AG04450 (cell line): ENCODE data around the gene PARD3. TPM values are rescaled to one million over a fixed set of nuclear protein-coding genes. Genes with fewer than 3 reads are reported as not detected.

Experiments
- CTCF ChIA-PET: fragments of 300-600, 350-600 bp; formaldehyde crosslinking; extraction: SDS; loops from one replicate; lab custom pipeline; 2022; ENCODE audit warnings: antibody characterized with exemption, inconsistent platforms; lab: Charles Lee
- POLR2A ChIA-PET: fragments of 350-600 bp; formaldehyde crosslinking; extraction: SDS; loops from one replicate; lab custom pipeline; 2021; ENCODE audit warnings: antibody characterized with exemption, inconsistent platforms; lab: Yijun Ruan, JAX
- DNase-seq: peaks from one replicate; pipeline ENCODE4 v3.0.0-alpha.2; 2011; ENCODE audit warnings: low read depth, low spot score
- H3K27ac ChIP-seq: one replicate; pipeline ENCODE4 v1.5.1; 2012; ENCODE audit warnings: low read depth, low read length, control low read depth
- H3K27me3 ChIP-seq: one replicate; pipeline ENCODE4 v1.6.0; 2012; ENCODE audit warnings: low read length; ENCODE audit not compliant: control insufficient read depth, insufficient read depth
- H3K4me3 ChIP-seq: 2 replicates; pipeline ENCODE4 v1.5.1; 2011; ENCODE audit warnings: mild to moderate bottlenecking, low read depth, low read length, control low read depth
- H3K9me3 ChIP-seq: 2 replicates; pipeline ENCODE4 v1.5.1; 2012; ENCODE audit warnings: low read length; ENCODE audit not compliant: control insufficient read depth, insufficient read depth
- polyA plus RNA-seq: library from polyadenylated mRNA; depleted of rRNA; stranded (reverse); fragments of >200 nt; gene quantifications from 2 replicates; pipeline ENCODE4 v1.2.3, GENCODE V29; 2011
- TF ChIP-seq, protein P1 (sequence below): IDR thresholded peaks from 2 replicates; pipeline ENCODE4 v1.5.1; 2011; ENCODE audit warnings: low read depth, low read length, control low read depth, inconsistent platforms

PARD3 gene
- polyA plus RNA-seq, 1 experiment: 43.1 TPM

DNA sequence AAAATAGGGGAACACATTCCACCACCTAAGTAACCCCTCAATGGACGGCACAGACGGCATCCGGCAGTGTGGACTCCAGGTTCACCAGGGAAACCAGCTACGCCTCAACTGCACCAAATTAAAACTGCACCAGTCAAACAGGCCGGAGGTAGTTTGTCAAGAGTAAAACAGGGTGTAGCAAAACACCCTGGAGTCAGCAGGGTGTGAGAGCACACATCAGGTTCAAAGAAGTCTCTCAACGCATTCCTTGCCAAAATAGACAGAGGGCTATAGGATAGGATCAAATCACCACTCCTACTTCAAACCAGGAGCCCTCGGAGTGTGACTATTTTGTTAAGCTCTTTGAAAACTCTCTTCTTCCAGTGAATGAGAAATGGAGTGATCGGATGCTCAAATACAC, 135.9 kb downstream of the PARD3 start:
- TF ChIP-seq, protein P1, sequence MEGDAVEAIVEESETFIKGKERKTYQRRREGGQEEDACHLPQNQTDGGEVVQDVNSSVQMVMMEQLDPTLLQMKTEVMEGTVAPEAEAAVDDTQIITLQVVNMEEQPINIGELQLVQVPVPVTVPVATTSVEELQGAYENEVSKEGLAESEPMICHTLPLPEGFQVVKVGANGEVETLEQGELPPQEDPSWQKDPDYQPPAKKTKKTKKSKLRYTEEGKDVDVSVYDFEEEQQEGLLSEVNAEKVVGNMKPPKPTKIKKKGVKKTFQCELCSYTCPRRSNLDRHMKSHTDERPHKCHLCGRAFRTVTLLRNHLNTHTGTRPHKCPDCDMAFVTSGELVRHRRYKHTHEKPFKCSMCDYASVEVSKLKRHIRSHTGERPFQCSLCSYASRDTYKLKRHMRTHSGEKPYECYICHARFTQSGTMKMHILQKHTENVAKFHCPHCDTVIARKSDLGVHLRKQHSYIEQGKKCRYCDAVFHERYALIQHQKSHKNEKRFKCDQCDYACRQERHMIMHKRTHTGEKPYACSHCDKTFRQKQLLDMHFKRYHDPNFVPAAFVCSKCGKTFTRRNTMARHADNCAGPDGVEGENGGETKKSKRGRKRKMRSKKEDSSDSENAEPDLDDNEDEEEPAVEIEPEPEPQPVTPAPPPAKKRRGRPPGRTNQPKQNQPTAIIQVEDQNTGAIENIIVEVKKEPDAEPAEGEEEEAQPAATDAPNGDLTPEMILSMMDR: no peak
- no peak overlapping the region for H3K27ac ChIP-seq
- no peak overlapping the region for H3K4me3 ChIP-seq
- no peaks in the 10 kb centered on the region for H3K27me3 ChIP-seq
- CTCF ChIA-PET: no interaction called here
- POLR2A ChIA-PET: no interaction called here
- no peaks in the 10 kb centered on the region for H3K9me3 ChIP-seq
- DNase-seq: no peak

DNA sequence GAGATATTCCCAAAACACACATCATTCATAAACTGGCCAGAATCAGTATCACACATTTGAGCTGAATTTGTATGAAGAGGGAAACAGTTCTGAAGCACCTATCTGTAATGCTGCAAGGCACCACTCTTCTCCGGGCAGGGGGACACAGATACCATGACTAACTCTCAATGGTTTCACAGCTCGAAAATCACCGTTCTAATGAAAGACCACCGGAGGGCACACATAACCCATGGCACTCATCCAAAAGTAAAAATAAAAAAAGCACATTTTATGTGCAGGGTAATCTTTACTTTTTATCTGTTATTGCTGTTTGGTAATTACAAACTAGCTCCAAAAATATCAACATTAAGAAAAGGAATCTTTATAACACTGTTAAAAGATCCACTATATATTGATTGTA, 137.5 kb downstream of the PARD3 start:
- no peak overlapping the region for H3K27ac ChIP-seq
- CTCF ChIA-PET: no interaction called here

DNA sequence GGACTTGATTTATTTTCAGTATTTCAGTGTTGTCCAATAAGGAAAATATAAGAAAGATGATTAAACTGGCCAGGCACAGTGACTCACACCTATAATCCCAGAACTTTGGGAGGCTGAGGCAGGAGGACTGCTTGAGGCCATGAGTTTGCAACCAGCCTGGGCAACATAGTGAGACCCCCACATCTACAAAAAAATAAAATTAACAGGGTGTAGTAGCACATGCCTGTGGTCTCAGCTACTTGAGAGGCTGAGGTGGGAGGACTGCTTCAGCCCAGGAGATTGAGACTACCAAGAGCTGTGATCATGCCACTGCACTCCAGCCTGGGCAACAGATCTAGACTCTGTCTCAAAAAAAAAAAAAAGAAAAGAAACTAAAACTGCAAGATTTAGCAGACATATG, 138.0 kb downstream of the PARD3 start:
- DNase-seq: no peak
- Histone ChIP-seq H3K27ac (no peak overlapping the region), H3K27me3 (no peaks in the 10 kb centered on the region), H3K4me3 (no peak overlapping the region), H3K9me3 (no peaks in the 10 kb centered on the region)
- POLR2A ChIA-PET: interaction anchor here (0.7 kb wide), 1 partner anchor 1439 kb away, joined by 5 read pairs; no protein-coding TSS in a partner anchor
- CTCF ChIA-PET: interaction anchor here (0.7 kb wide), 2 partner anchors 181 to 322 kb away, joined by 3 read pairs; no protein-coding TSS in a partner anchor
- TF ChIP-seq, protein P1: no peak

More for the DNA sequence above, 137.5 kb downstream of the PARD3 start:
- Histone ChIP-seq H3K27me3 (no peaks in the 10 kb centered on the region), H3K4me3 (no peak overlapping the region), H3K9me3 (no peaks in the 10 kb centered on the region)
- TF ChIP-seq, protein P1: no peak
- DNase-seq: no peak
- POLR2A ChIA-PET: interaction anchor here (0.6 to 0.7 kb wide), 2 partner anchors 254 to 1439 kb away, joined by 3 to 5 read pairs; no protein-coding TSS in a partner anchor

DNA sequence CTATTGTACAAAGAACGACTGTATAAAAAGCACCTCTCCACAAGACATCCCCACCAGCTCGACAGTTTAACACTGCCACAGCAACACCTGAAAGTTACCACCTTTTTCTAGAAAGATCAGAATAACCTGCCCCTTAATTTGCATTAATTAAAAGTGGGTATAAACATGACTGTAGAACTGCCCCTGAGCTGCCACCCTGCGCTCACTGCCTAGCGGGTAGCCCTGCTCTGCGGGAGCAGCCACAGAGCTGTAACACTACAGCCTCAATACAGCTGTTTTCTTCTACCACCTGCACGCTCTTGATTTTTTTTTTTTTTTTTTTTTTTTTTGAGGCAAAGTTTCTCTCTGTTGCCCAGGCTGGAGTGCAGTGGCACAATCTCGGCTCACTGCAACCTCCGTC, 140.9 kb downstream of the PARD3 start:
- Histone ChIP-seq H3K27me3 (no peaks in the 10 kb centered on the region), H3K27ac (no peak overlapping the region), H3K4me3 (no peak overlapping the region), H3K9me3 (no peaks in the 10 kb centered on the region)
- ChIA-PET POLR2A (no interaction called here), CTCF (interaction anchor here (0.7 kb wide), 1 partner anchor 289 kb away, joined by 4 read pairs; no protein-coding TSS in a partner anchor)
- TF ChIP-seq, protein P1: no peak
- DNase-seq: no peak

DNA sequence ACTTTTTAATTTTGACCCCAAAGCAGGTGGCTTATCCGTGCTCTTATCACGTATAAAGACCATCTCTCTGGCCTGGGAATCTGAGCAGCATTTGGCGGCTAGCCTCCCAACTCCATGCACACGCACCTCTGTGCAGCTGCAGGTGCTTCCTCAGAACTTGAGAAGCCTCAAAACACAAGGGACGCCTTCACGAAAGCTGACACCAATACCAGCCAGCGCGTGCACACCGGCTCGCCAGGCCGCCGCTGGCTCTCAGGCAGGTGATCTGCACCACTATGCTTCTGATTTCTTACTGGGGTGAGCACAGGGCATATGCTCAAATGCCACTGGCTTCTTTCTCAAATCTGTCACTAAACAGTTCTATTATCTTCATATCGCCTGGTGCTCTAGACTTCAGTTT, 145.0 kb downstream of the PARD3 start:
- POLR2A ChIA-PET: no interaction called here
- no peak for DNase-seq
- CTCF ChIA-PET: no interaction called here

More for the DNA sequence above, 145.0 kb downstream of the PARD3 start:
- Histone ChIP-seq H3K27me3 (no peaks in the 10 kb centered on the region), H3K4me3 (no peak overlapping the region), H3K9me3 (no peaks in the 10 kb centered on the region), H3K27ac (no peak overlapping the region)
- TF ChIP-seq, protein P1: no peak
